H1 (cell line): ENCODE data around the gene PTCRA. TPM values are rescaled to one million over a fixed set of nuclear protein-coding genes. Genes with fewer than 3 reads are reported as not detected.

ENCODE experiments used
- CTCF ChIA-PET: fragments of 300-600 bp; sonication (Branson Sonifier 250); formaldehyde crosslinking; loops from one replicate; lab custom pipeline; 2021; ENCODE audit not compliant: partially characterized antibody; lab: Charles Lee
- POLR2A ChIA-PET: fragments of 300-600 bp; sonication (Branson Sonifier 250); formaldehyde crosslinking; loops from one replicate; lab custom pipeline; 2021; ENCODE audit warnings: inconsistent platforms; ENCODE audit not compliant: partially characterized antibody; lab: Charles Lee
- DNase-seq, 2 experiments: peaks; one replicate each; pipeline versions ENCODE4 v3.0.0 to v3.0.0-alpha.2; 2010 to 2022; ENCODE audit warnings: low spot score in 2 of 2, low read depth in 1 of 2, mixed read lengths in 1 of 2
- FAIRE-seq: peaks from 2 replicates; lab custom pipeline; 2011; peaks lifted over from hg19 to GRCh38; lab: Jason Lieb, UNC
- H2AFZ ChIP-seq: 2 replicates; pipeline ENCODE4 v1.8.1; 2012; ENCODE audit warnings: low read length, inconsistent platforms
- H2AK5ac ChIP-seq: 2 replicates; pipeline ENCODE4 v1.6.1; 2013; ENCODE audit warnings: low read depth, low read length
- H2BK120ac ChIP-seq: replicated peaks from 2 replicates; pipeline ENCODE3; 2013; ENCODE audit warnings: low read depth, low read length, inconsistent platforms
- H2BK12ac ChIP-seq: 2 replicates; pipeline ENCODE4 v1.6.1; 2013; ENCODE audit warnings: low read depth, low read length
- H2BK15ac ChIP-seq: 2 replicates; pipeline ENCODE4 v1.6.1; 2013; ENCODE audit warnings: low read length
- H2BK20ac ChIP-seq: 2 replicates; pipeline ENCODE4 v1.6.1; 2013; ENCODE audit warnings: low read length
- H2BK5ac ChIP-seq: 2 replicates; pipeline ENCODE4 v1.6.1; 2013; ENCODE audit warnings: low read depth, low read length
- H3K14ac ChIP-seq: 2 replicates; pipeline ENCODE4 v1.6.1; 2013; ENCODE audit warnings: inconsistent platforms; ENCODE audit not compliant: insufficient read length
- H3K18ac ChIP-seq: 2 replicates; pipeline ENCODE4 v1.6.1; 2013; ENCODE audit warnings: low read length; ENCODE audit errors: extremely low read depth
- H3K23ac ChIP-seq: 2 replicates; pipeline ENCODE4 v1.6.1; 2013; ENCODE audit warnings: inconsistent platforms; ENCODE audit not compliant: insufficient read length
- H3K23me2 ChIP-seq: 2 replicates; pipeline ENCODE4 v1.6.1; 2013; ENCODE audit warnings: low read depth, low read length
- H3K27ac ChIP-seq: 2 replicates; pipeline ENCODE4 v1.6.1; 2011; ENCODE audit warnings: low read depth, low read length, inconsistent platforms
- H3K27me3 ChIP-seq, 4 experiments: replicated peaks in 1 of 4; 1 replicate in 1 of 4; 2 replicates in 3 of 4; pipeline versions ENCODE4 v1.6.1 to v1.8.1; 2011 to 2013; ENCODE audit warnings: low read length in 3 of 4, mild to moderate bottlenecking in 3 of 4, inconsistent platforms in 2 of 4, mixed read lengths in 2 of 4, moderate library complexity in 1 of 4; ENCODE audit not compliant: control insufficient read depth in 3 of 4, insufficient read depth in 3 of 4; ENCODE audit errors: extremely low read depth in 1 of 4
- H3K36me3 ChIP-seq, 4 experiments: 2 replicates each; pipeline versions ENCODE4 v1.6.1 to v1.8.1; 2011 to 2013; ENCODE audit warnings: mild to moderate bottlenecking in 4 of 4, low read length in 3 of 4, moderate library complexity in 2 of 4, control low read depth in 1 of 4, inconsistent platforms in 1 of 4; ENCODE audit not compliant: insufficient read depth in 4 of 4, control insufficient read depth in 2 of 4
- H3K4ac ChIP-seq: replicated peaks from 2 replicates; pipeline ENCODE3; 2013; ENCODE audit warnings: low read length, low read depth, mixed read lengths, inconsistent platforms; ENCODE audit not compliant: insufficient read length
- H3K4me1 ChIP-seq, 4 experiments: replicated peaks in 1 of 4; 1 replicate in 1 of 4; 2 replicates in 3 of 4; pipeline versions ENCODE4 v1.6.1 to v1.8.1; 2011 to 2013; ENCODE audit warnings: low read length in 3 of 4, inconsistent platforms in 2 of 4, mixed read lengths in 1 of 4; ENCODE audit not compliant: insufficient read depth in 4 of 4, control insufficient read depth in 3 of 4
- H3K4me2 ChIP-seq, 2 experiments: 2 replicates each; pipeline versions ENCODE4 v1.6.1 to v1.8.1; 2011 to 2013; ENCODE audit warnings: low read depth in 2 of 2, low read length in 2 of 2, control low read depth in 1 of 2, inconsistent platforms in 1 of 2, mild to moderate bottlenecking in 1 of 2; ENCODE audit not compliant: insufficient read depth in 1 of 2
- H3K4me3 ChIP-seq, 4 experiments: fragments of 200-600, 300-600 bp in 1 of 4; sonication (generic), shearing (Covaris generic), sonication (Bioruptor Twin) in 1 of 4; 2 replicates each; pipeline versions ENCODE4 v1.5.1 to v1.8.1; 2011 to 2016; ENCODE audit warnings: low read length in 4 of 4, low read depth in 3 of 4, control low read depth in 2 of 4, inconsistent platforms in 2 of 4, mild to moderate bottlenecking in 2 of 4, mixed read lengths in 1 of 4, moderate library complexity in 1 of 4; ENCODE audit not compliant: insufficient read depth in 2 of 4; ENCODE audit errors: extremely low read depth in 1 of 4
- H3K56ac ChIP-seq: replicated peaks from 2 replicates; pipeline ENCODE3; 2013; ENCODE audit warnings: low read depth, mild to moderate bottlenecking, mixed read lengths, low read length, inconsistent platforms; ENCODE audit not compliant: insufficient read length
- H3K79me1 ChIP-seq: 2 replicates; pipeline ENCODE4 v1.6.1; 2013; ENCODE audit warnings: low read depth, low read length, control low read depth
- H3K79me2 ChIP-seq, 2 experiments: 2 replicates each; pipeline versions ENCODE4 v1.6.1 to v1.8.1; 2012 to 2013; ENCODE audit warnings: low read length in 2 of 2, mild to moderate bottlenecking in 2 of 2, inconsistent platforms in 1 of 2; ENCODE audit not compliant: insufficient read depth in 2 of 2, control insufficient read depth in 1 of 2
- H3K9ac ChIP-seq, 4 experiments: replicated peaks in 1 of 4; 1 replicate in 1 of 4; 2 replicates in 3 of 4; pipeline versions ENCODE4 v1.6.1 to v1.8.1; 2011 to 2013; ENCODE audit warnings: low read depth in 3 of 4, low read length in 3 of 4, control low read depth in 2 of 4, mild to moderate bottlenecking in 2 of 4, moderate library complexity in 2 of 4, inconsistent platforms in 1 of 4; ENCODE audit errors: extremely low read depth in 1 of 4
- H3K9me3 ChIP-seq, 2 experiments: 2 replicates each; pipeline versions ENCODE4 v1.6.1 to v1.8.1; 2012 to 2013; ENCODE audit warnings: mild to moderate bottlenecking in 2 of 2, moderate library complexity in 2 of 2, control low read depth in 1 of 2, inconsistent platforms in 1 of 2, low read depth in 1 of 2, low read length in 1 of 2, mixed read lengths in 1 of 2; ENCODE audit not compliant: insufficient read depth in 2 of 2
- H4K20me1 ChIP-seq, 2 experiments: replicated peaks in 1 of 2; 2 replicates each; pipeline versions ENCODE3 to v1.8.1; 2011 to 2013; ENCODE audit warnings: inconsistent platforms in 2 of 2, low read length in 2 of 2, mild to moderate bottlenecking in 1 of 2; ENCODE audit not compliant: insufficient read depth in 2 of 2, control insufficient read depth in 1 of 2
- H4K5ac ChIP-seq: 2 replicates; pipeline ENCODE4 v1.6.1; 2013; ENCODE audit warnings: low read length, low read depth, mixed read lengths, inconsistent platforms; ENCODE audit not compliant: insufficient read length
- H4K8ac ChIP-seq: 2 replicates; pipeline ENCODE4 v1.8.0; 2013; ENCODE audit warnings: mild to moderate bottlenecking, moderate library complexity, low read length, inconsistent platforms; ENCODE audit not compliant: insufficient read depth; ENCODE audit errors: extremely low read depth
- H4K91ac ChIP-seq: replicated peaks from 2 replicates; pipeline ENCODE3; 2013; ENCODE audit warnings: low read length, mixed read lengths, inconsistent platforms; ENCODE audit not compliant: insufficient read length
- CBX5 ChIP-seq: fragments of 300-800, 300-1000 bp; sonication (generic); IDR thresholded peaks from 2 replicates; pipeline ENCODE4 v1.7.1; 2016; ENCODE audit warnings: antibody characterized with exemption, low read length, low read depth
- CTCF ChIP-seq, 3 experiments: IDR thresholded peaks; 1 replicate in 2 of 3; 2 replicates in 1 of 3; pipeline versions ENCODE4 v1.5.1 to v1.6.1; 2011; ENCODE audit warnings: low read length in 3 of 3, mild to moderate bottlenecking in 3 of 3, inconsistent platforms in 2 of 3, low read depth in 1 of 3, moderate library complexity in 1 of 3; ENCODE audit not compliant: insufficient read depth in 1 of 3; ENCODE audit errors: control extremely low read depth in 1 of 3
- RAD21 ChIP-seq, 2 experiments: IDR thresholded peaks in 1 of 2; conservative IDR thresholded peaks in 1 of 2; 2 replicates each; pipeline ENCODE4 v1.6.1; 2011; ENCODE audit warnings: low read depth in 2 of 2, low read length in 2 of 2, improper control_type of control experiment in 1 of 2, inconsistent platforms in 1 of 2, mild to moderate bottlenecking in 1 of 2, moderate library complexity in 1 of 2
- RBBP5 ChIP-seq: IDR thresholded peaks from 2 replicates; pipeline ENCODE4 v1.7.1; 2012; ENCODE audit warnings: low read depth, mild to moderate bottlenecking, inconsistent platforms, low read length, moderate library complexity, borderline replicate concordance
- WGBS, 2 experiments: shearing (Covaris generic) in 1 of 2; methylation state at CpG; one replicate each; pipeline versions ENCODE4 v1.1.6 to v1.1.7; 2013 to 2015; ENCODE audit warnings: low lambda C conversion rate in 2 of 2, mixed read lengths in 2 of 2, inconsistent platforms in 1 of 2, low coverage in 1 of 2, missing lambda C conversion rate in 1 of 2; ENCODE audit not compliant: insufficient replicate concordance in 2 of 2, insufficient coverage in 1 of 2, insufficient read length in 1 of 2; ENCODE audit errors: extremely low coverage in 1 of 2, missing lambda C conversion rate in 1 of 2; 5-methylcytosine and 5-hydroxymethylcytosine counted together
- polyA plus RNA-seq, 7 experiments: library from polyadenylated mRNA; depleted of rRNA in 3 of 7; stranded (reverse) in 5 of 7; unstranded in 2 of 7; fragments of >200 nt in 5 of 7; fragments of 200-250 nt in 2 of 7; gene quantifications; 1 replicate in 5 of 7; 2 replicates in 1 of 7; 4 replicates in 1 of 7; pipeline versions ENCODE4 v1.2.1 to v1.2.3, GENCODE V29; 2011 to 2013; ENCODE audit warnings: missing spikeins in 2 of 7, mixed read lengths in 2 of 7
- total RNA-seq: library from RNA; stranded (reverse); fragmentation: NEBNext Ultra II Directional; extraction: Animal tissue kit (Norgen Biotek cat#: 25700); gene quantifications from 2 replicates; pipeline ENCODE4 v1.2.1, GENCODE V29; 2021

PTCRA gene
- total and polyA plus RNA-seq, 2 of the 8 experiments (the other 6 are each of a cell fraction or from before 2014, with no cell fraction given), result not detected

GRCh38 chr6:42963855-42964605 is 48.2 kb downstream of the PTCRA start:
- POLR2A ChIA-PET, result interaction anchor here (0.6 to 5.3 kb wide), 18 partner anchors 11 to 158 kb away, joined by 3 to 27 read pairs (median 4); partner anchors contain the start of genes CNPY3, CUL7, PEX6 and PPP2R5D
- Histone ChIP-seq H2BK5ac (no peak overlapping the region; the same call in 1 of the 2 replicates), H3K56ac (no peak overlapping the region), H2BK20ac (no peak overlapping the region), H3K79me1 (no peaks in the 10 kb centered on the region; the same call in 1 of the 2 replicates), H3K9me3 (no peaks in the 10 kb centered on the region), H3K4ac (no peak overlapping the region), H3K23me2 (peaks cover 10% of the 10 kb centered on the region), H2BK15ac (no peak overlapping the region), H3K9ac (no peak overlapping the region), H4K5ac (no peak overlapping the region), H4K91ac (no peak overlapping the region), H2AK5ac (no peak overlapping the region), H4K8ac (peak overlapping the region; percentile 26; the same call in 1 of the 2 replicates), H2AFZ (no peak overlapping the region), H3K14ac (no peak overlapping the region), H3K27me3 (peaks cover 0 to 13% (median 10%) of the 10 kb centered on the region in 4 experiments; a peak in 5 of 7 replicates), H3K4me3 (no peak overlapping the region), H3K18ac (peak overlapping the region; percentile 71; the same call in 1 of the 2 replicates), H3K36me3 (peaks cover 0 to 2% (median 0%) of the 10 kb centered on the region in 4 experiments; a peak in 1 of 8 replicates), H3K23ac (no peak overlapping the region), H4K20me1 (peaks cover 0 to 2% of the 10 kb centered on the region in 2 experiments), H3K79me2 (no peaks in the 10 kb centered on the region), H3K4me2 (no peak overlapping the region), H2BK120ac (no peak overlapping the region), H2BK12ac (0 out of 2 replicates have a peak overlapping the region, but pooled peaks have one; percentile 68), H3K27ac (no peak overlapping the region), H3K4me1 (peaks cover 0 to 10% (median 6%) of the 10 kb centered on the region in 4 experiments; a peak in 5 of 7 replicates)
- 78% methylated on average over 9 of the region's 9 CpGs; no CpG with 5 or more reads in 1 of the 2 experiments for WGBS, 2 experiments
- DNase-seq (peak; percentile 64 to 82), FAIRE-seq (no peak)
- CTCF ChIA-PET, result interaction anchor here (0.6 to 4.3 kb wide), 33 partner anchors 8 to 392 kb away, joined by 3 to 33 read pairs (median 5); partner anchors contain the start of genes CNPY3, PEX6 and PPP2R5D
- TF ChIP-seq RBBP5 (no peak), RAD21 (IDR thresholded peaks at IDR 0.05 in 1 of 2, conservative IDR thresholded peaks at IDR 0.05 in 1 of 2; ENCODE audit: low read depth in 2 of 2, low read length in 2 of 2) (peak; percentile 69 to 79), CBX5 (no peak), CTCF (IDR thresholded peaks at IDR 0.05; ENCODE audit: control extremely low read depth in 1 of 3, insufficient read depth in 1 of 3, low read depth in 1 of 3, low read length in 3 of 3) (peak in 2 of 3 experiments; percentile 50 to 63; a peak in 3 of 4 replicates)
